ENCODE results near the gene TXNRD2.
"Not testable (repeated sequence)": the region's sequence is repeated elsewhere in the genome, so short reads cannot be mapped to it uniquely, and the experiment has no call there.

The TXNRD2 gene

DNA sequence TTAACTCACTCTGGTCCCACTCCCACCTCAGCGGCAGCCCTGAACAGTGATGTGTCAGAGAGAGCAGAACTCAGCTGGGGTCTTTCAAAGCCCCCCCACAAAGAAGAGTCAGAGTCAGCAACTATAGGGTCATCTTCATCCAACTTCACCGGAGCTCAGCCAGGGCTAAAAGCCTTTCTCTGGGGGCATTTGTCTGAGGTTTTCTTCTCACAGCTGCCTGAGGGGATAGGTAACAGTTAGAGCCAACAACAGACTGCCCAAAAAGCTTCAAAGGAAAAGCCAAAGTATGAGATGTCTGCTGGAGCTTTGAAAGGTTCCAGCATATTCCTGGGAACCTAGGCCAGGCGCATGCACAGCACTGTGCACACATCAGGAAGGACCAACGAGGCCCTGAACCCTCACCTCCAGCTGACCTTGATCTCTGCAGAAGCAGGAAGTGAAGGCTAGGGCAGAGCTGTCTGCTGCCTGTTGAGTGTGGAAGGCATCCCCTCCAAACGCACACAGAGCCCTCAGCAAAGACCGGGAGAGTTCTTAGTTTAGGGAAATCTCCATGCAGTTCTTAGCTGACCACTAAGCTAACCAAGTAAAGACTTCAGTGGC lies 28.2 kb downstream of the TXNRD2 start:
- H3K36me3 ChIP-seq (ENCODE audit: insufficient read depth, low read length): peaks cover 18% of the 10 kb centered on the region
- WGBS: 75% methylated on average over 6 of the region's 6 CpGs
- no peaks in the 10 kb centered on the region for H3K4me1 ChIP-seq (ENCODE audit: insufficient read depth, low read length)
- no peak overlapping the region for H3K4me3 ChIP-seq (ENCODE audit: low read length)
- H3K9ac ChIP-seq (ENCODE audit: low read depth, low read length): no peak overlapping the region
- no peaks in the 10 kb centered on the region; the same call in 1 of the 2 replicates for H3K9me3 ChIP-seq (ENCODE audit: insufficient read depth, low read depth, low read length)
- H3K27me3 ChIP-seq (ENCODE audit: insufficient read depth, low read length): no peaks in the 10 kb centered on the region
- no peak overlapping the region for H3K27ac ChIP-seq (ENCODE audit: low read depth, low read length)

DNA sequence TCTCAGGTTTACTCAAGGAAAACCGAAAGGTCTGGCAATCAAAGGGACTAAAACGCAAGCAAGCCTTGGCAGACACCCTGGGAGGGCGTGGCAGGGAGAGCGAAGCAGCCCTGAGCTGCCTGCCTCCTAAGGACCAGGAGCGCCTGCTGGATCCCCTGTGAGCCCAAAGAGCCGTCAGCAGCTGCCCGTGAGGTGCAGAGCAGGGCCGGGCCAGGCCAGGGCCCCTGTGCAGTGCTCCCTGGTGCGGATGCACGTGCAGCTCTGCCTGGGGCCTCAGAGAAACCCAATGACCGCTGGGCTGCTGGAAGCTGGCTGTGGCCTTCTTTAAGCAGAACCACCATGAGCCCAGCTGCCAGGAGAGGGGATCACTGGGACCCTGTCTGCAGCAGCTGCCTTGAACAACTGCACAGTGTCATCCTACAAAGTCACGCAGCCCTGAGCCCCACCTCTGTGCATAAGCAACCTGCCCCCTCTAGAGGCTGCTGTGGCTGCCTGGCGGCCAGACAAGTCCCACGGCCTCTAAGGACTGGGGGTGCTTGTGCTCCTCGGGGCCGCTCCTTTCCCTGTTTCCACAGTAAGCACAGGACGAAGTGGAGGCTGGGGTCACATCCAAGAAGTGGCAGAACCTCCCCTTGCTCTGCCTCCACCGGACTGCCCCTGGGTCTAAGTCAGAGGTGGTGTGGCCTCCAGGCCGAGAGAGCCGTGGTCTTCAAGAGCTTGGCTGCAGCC lies 29.2 kb downstream of the TXNRD2 start:
- WGBS: 87% methylated on average over 20 of the region's 20 CpGs
- Histone ChIP-seq H3K27me3 (ENCODE audit: insufficient read depth, low read length) (no peaks in the 10 kb centered on the region), H3K9me3 (ENCODE audit: insufficient read depth, low read depth, low read length) (no peaks in the 10 kb centered on the region; the same call in 1 of the 2 replicates), H3K4me1 (ENCODE audit: insufficient read depth, low read length) (no peaks in the 10 kb centered on the region), H3K4me3 (ENCODE audit: low read length) (no peak overlapping the region), H3K9ac (ENCODE audit: low read depth, low read length) (no peak overlapping the region), H3K27ac (ENCODE audit: low read depth, low read length) (no peak overlapping the region), H3K36me3 (ENCODE audit: insufficient read depth, low read length) (peaks cover 18% of the 10 kb centered on the region)

DNA sequence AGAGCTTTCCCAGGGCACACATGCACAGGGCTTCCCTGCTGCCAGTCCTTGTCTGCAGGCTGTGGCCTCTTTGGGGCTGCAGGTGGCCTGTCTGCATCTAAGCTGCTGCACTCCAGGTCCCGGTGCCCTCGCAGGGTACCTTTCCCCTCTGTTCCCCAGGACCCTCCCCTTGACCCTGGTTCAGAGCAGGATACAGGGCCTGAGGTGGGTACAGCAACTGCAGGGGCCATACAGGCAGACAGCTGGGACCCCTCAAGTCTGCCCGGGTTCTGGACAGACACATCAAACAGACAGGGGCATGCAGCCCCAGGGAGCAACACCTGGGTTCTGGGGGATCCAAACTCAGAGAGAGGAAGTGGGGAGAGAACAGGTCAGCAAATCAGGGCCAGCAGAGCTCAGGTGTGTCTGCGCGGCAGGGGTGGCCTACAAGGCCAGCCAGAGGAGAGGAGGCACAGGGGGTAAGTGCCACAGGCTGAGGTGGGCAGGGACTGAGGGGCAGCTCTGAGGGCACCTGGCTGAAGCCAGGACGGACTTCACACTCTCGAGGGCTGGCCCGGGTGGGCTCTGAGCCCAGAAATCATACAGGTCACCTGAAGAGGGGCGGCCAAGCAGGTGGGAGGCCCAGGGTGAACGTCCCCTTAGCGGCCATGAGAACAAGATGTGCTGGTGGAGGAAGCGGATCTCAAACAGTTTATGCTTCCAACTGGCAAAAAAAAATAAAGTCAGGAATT lies 29.9 kb downstream of the TXNRD2 start:
- Histone ChIP-seq H3K4me1 (ENCODE audit: insufficient read depth, low read length) (no peaks in the 10 kb centered on the region), H3K36me3 (ENCODE audit: insufficient read depth, low read length) (peaks cover 18% of the 10 kb centered on the region), H3K9me3 (ENCODE audit: insufficient read depth, low read depth, low read length) (no peaks in the 10 kb centered on the region; the same call in 1 of the 2 replicates), H3K9ac (ENCODE audit: low read depth, low read length) (no peak overlapping the region), H3K27ac (ENCODE audit: low read depth, low read length) (no peak overlapping the region), H3K4me3 (ENCODE audit: low read length) (no peak overlapping the region), H3K27me3 (ENCODE audit: insufficient read depth, low read length) (no peaks in the 10 kb centered on the region)
- 93% methylated on average over 12 of the region's 12 CpGs for WGBS

DNA sequence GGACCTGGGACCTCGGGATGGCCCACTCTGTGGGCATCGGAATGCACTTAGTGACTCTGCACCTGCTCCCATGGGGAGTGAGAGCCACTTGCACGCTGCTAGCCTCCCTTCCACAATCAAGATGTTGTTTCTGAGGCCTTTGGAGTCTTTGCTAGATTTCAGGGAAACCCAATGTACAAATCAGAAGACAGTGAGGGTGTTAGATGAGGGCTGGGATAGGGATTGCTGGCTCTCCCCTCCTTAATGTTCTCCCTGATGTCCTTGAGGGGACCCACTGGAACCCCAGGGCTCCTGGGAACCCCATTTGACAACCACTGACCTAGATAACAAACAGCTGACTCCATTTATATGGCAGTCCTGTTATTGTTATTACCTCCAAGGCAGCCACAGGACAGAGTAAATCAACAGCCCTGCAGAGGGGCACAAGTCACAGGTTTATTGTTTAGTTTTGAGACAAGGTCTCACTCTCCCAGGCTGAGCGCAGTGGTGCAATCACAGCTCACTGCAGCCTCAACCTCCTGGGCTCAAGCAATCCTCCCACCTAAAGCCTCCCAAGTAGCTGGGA lies 31.4 kb downstream of the TXNRD2 start:
- Histone ChIP-seq H3K4me1 (ENCODE audit: insufficient read depth, low read length) (no peaks in the 10 kb centered on the region), H3K9me3 (ENCODE audit: insufficient read depth, low read depth, low read length) (no peaks in the 10 kb centered on the region; the same call in 1 of the 2 replicates), H3K27me3 (ENCODE audit: insufficient read depth, low read length) (no peaks in the 10 kb centered on the region), H3K27ac (ENCODE audit: low read depth, low read length) (no peak overlapping the region), H3K36me3 (ENCODE audit: insufficient read depth, low read length) (peaks cover 17% of the 10 kb centered on the region), H3K4me3 (ENCODE audit: low read length) (no peak overlapping the region), H3K9ac (ENCODE audit: low read depth, low read length) (no peak overlapping the region)
- WGBS: 47% methylated on average over 4 of the region's 4 CpGs

DNA sequence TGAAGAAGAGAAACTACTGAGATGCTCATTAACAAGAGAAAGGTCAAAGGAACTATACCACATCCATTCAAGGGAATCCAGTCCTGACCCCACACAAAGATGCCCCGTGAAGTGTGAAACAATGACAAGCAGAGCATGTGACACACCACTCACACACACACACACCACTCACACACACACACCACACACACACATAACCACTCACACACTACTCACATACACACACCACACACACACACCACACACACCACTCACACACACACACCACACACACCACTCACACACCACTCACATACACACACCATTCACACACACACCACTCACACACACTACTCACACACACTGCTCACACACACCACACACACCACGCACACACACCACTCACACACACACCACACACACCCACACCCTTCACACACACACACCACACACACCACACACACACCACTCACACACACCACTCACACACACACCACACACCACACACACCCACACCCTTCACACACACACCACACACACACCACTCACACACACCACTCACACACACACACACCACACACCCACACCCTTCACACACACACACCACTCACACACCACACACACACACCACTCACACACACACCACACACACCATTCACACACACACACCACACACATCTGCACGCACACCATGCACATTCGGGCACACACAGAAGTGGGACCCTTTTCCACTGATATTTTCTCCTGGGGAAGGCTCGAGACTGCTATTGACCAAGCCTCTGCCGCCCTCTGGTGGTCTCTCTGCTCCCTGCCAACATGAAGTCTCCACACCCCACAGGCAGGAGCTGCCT lies 32.1 kb downstream of the TXNRD2 start:
- Histone ChIP-seq H3K9ac (ENCODE audit: low read depth, low read length) (no peak overlapping the region), H3K27ac (ENCODE audit: low read depth, low read length) (no peak overlapping the region), H3K4me3 (ENCODE audit: low read length) (no peak overlapping the region), H3K27me3 (ENCODE audit: insufficient read depth, low read length) (no peaks in the 10 kb centered on the region), H3K4me1 (ENCODE audit: insufficient read depth, low read length) (no peaks in the 10 kb centered on the region), H3K36me3 (ENCODE audit: insufficient read depth, low read length) (peaks cover 10% of the 10 kb centered on the region), H3K9me3 (ENCODE audit: insufficient read depth, low read depth, low read length) (no peaks in the 10 kb centered on the region; the same call in 1 of the 2 replicates)
- 40% methylated on average over 6 of the region's 6 CpGs for WGBS

DNA sequence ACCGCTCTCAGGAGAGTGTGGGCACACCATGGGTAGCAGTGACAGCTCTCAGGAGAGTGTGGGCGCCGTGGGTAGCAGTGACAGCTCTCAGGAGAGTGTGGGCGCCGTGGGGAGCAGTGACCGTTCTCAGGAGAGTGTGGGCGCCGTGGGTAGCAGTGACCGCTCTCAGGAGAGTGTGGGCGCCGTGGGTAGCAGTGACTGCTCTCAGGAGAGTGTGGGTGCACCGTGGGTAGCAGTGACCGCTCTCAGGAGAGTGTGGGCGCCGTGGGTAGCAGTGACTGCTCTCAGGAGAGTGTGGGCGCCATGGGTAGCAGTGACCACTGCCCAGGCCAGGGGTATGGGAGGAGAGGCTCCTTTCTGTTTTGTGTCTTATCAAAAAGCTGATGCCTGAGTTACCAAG lies 33.7 kb downstream of the TXNRD2 start:
- H3K4me3 ChIP-seq (ENCODE audit: low read length); H3K27me3 ChIP-seq (ENCODE audit: insufficient read depth, low read length); H3K9ac ChIP-seq (ENCODE audit: low read depth, low read length); H3K4me1 ChIP-seq (ENCODE audit: insufficient read depth, low read length); H3K27ac ChIP-seq (ENCODE audit: low read depth, low read length); H3K36me3 ChIP-seq (ENCODE audit: insufficient read depth, low read length); H3K9me3 ChIP-seq (ENCODE audit: insufficient read depth, low read depth, low read length): not testable (repeated sequence)
- 86% methylated on average over 16 of the region's 16 CpGs for WGBS

DNA sequence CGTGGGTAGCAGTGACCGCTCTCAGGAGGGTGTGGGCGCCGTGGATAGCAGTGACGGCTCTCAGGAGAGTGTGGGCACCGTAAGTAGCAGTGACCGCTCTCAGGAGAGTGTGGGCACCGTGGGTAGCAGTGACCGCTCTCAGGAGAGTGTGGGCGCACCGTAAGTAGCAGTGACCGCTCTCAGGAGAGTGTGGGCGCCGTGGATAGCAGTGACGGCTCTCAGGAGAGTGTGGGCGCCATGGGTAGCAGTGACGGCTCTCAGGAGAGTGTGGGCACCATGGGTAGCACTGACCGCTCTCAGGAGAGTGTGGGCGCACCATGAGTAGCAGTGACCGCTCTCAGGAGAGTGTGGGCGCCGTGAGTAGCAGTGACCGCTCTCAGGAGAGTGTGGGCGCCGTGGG lies 34.8 kb downstream of the TXNRD2 start:
- H3K27me3 ChIP-seq (ENCODE audit: insufficient read depth, low read length); H3K4me3 ChIP-seq (ENCODE audit: low read length); H3K27ac ChIP-seq (ENCODE audit: low read depth, low read length); H3K9me3 ChIP-seq (ENCODE audit: insufficient read depth, low read depth, low read length); H3K9ac ChIP-seq (ENCODE audit: low read depth, low read length); H3K36me3 ChIP-seq (ENCODE audit: insufficient read depth, low read length): not testable (repeated sequence)
- H3K4me1 ChIP-seq (ENCODE audit: insufficient read depth, low read length): peaks cover 10% of the 10 kb centered on the region; the same call in 1 of the 2 replicates
- 90% methylated on average over 25 of the region's 25 CpGs for WGBS

DNA sequence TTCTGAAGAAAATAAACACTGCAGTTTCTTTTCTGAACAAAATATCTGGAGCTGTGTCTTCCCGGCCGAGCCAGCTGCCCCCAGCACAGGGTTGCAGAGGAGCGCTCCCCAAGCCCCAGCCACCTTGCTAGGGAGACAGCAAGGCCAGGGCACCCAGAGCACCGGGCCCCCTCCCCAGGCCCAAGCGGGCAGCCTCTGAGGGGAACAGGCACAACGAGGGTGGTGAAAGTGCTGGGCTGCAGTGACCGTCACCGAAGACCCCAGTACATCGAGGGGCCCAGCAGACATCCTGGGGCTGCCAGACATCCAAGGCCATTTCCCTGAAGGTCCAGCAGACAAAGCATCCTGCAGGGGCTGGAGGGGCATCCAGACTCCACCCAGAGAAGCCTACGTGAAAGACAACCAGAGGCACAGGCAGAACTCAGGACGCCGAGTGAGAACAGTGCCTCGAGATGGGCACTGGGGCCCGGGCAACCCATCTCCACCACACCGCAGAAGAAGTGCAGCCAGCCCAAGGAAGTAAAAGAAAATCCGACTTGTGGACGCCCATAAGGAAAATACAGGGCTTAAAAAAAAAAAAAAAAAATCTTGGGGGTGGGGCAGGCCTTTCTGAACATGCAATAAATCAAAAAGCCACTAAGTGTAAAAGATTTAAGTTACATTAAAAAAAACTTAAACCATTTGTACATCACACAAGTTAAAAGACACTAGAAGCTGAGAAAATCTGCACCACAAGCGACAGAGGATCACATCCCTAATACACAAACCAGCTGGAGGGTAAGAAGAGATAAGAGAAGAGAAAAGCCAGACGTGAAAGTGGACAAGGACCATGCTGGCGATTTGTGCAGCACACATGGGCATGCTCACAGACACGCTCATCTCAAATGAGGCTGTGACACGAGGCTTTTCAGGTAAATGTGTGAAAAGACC lies 36.0 kb downstream of the TXNRD2 start:
- no peaks in the 10 kb centered on the region for H3K27me3 ChIP-seq (ENCODE audit: insufficient read depth, low read length)
- H3K4me1 ChIP-seq (ENCODE audit: insufficient read depth, low read length): peaks cover 10% of the 10 kb centered on the region; the same call in 1 of the 2 replicates
- H3K9ac ChIP-seq (ENCODE audit: low read depth, low read length): no peak overlapping the region
- H3K9me3 ChIP-seq (ENCODE audit: insufficient read depth, low read depth, low read length): no peaks in the 10 kb centered on the region
- no peak overlapping the region for H3K27ac ChIP-seq (ENCODE audit: low read depth, low read length)
- no peak overlapping the region for H3K4me3 ChIP-seq (ENCODE audit: low read length)
- H3K36me3 ChIP-seq (ENCODE audit: insufficient read depth, low read length): no peaks in the 10 kb centered on the region
- WGBS: 88% methylated on average over 21 of the region's 22 CpGs

DNA sequence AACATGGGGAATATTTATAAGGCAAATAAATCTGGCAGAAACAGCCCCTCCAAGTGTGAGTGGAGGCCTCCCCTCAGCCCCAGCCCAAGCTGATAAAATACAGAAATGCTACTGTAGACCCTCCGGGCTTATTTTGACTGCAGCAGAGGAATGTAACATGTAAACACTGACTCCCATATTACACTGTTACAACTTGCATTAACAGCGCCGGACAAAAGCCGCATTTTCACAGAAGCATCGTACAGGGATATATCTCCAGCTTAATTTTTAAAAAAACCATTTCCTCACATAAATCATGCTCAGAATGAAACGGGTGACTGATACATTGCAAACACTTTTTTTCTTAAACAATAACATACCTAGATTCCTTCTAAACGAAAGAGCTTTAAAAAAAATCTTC lies 36.7 kb downstream of the TXNRD2 start:
- no peak overlapping the region for H3K9ac ChIP-seq (ENCODE audit: low read depth, low read length)
- WGBS: 93% methylated on average over 7 of the region's 7 CpGs

More for the DNA sequence above, 36.7 kb downstream of the TXNRD2 start:
- Histone ChIP-seq H3K27ac (ENCODE audit: low read depth, low read length) (no peak overlapping the region), H3K27me3 (ENCODE audit: insufficient read depth, low read length) (no peaks in the 10 kb centered on the region), H3K9me3 (ENCODE audit: insufficient read depth, low read depth, low read length) (no peaks in the 10 kb centered on the region), H3K4me3 (ENCODE audit: low read length) (no peak overlapping the region), H3K4me1 (ENCODE audit: insufficient read depth, low read length) (peaks cover 10% of the 10 kb centered on the region; the same call in 1 of the 2 replicates), H3K36me3 (ENCODE audit: insufficient read depth, low read length) (no peaks in the 10 kb centered on the region)

All from HUES64 (cell line).